Liver (tissue), 9 donors: ENCODE data around the gene NAMPT. TPM values are rescaled to one million over a fixed set of nuclear protein-coding genes. Genes with fewer than 3 reads are reported as not detected.
"Not testable (repeated sequence)": the region's sequence is repeated elsewhere in the genome, so short reads cannot be mapped to it uniquely, and the experiment has no call there.

Experiments
- DNase-seq: peaks from one replicate; pipeline ENCODE4 v3.0.0-alpha.2; 2017; ENCODE audit warnings: low spot score
- H3K27ac ChIP-seq, 2 donors: one replicate each; pipeline ENCODE4 v1.7.0; 2013; ENCODE audit warnings: inconsistent platforms in 2 of 2, low read length in 2 of 2, control low read depth in 1 of 2, low read depth in 1 of 2, mild to moderate bottlenecking in 1 of 2
- H3K27me3 ChIP-seq, 4 donors: one replicate each; pipeline versions ENCODE4 v1.6.1 to v1.7.0; 2013; ENCODE audit warnings: low read length in 3 of 4, inconsistent platforms in 1 of 4, mild to moderate bottlenecking in 1 of 4, moderate library complexity in 1 of 4; ENCODE audit not compliant: control insufficient read depth in 4 of 4, insufficient read depth in 4 of 4
- H3K36me3 ChIP-seq, 4 donors: one replicate each; pipeline versions ENCODE4 v1.6.1 to v1.7.0; 2013; ENCODE audit warnings: low read length in 3 of 4, mild to moderate bottlenecking in 3 of 4, low read depth in 1 of 4, moderate library complexity in 1 of 4; ENCODE audit not compliant: control insufficient read depth in 4 of 4, insufficient read depth in 3 of 4
- H3K4me1 ChIP-seq, 4 donors: one replicate each; pipeline versions ENCODE4 v1.6.1 to v1.7.0; 2013; ENCODE audit warnings: low read length in 3 of 4, mild to moderate bottlenecking in 3 of 4, moderate library complexity in 1 of 4; ENCODE audit not compliant: control insufficient read depth in 4 of 4, insufficient read depth in 4 of 4
- H3K4me3 ChIP-seq, 3 donors: one replicate each; pipeline versions ENCODE4 v1.6.1 to v1.7.0; 2013; ENCODE audit warnings: low read length in 3 of 3, control low read depth in 1 of 3, low read depth in 1 of 3, mild to moderate bottlenecking in 1 of 3
- H3K9ac ChIP-seq, 2 donors: one replicate each; pipeline ENCODE4 v1.7.0; 2013; ENCODE audit warnings: low read length in 2 of 2, mild to moderate bottlenecking in 2 of 2, moderate library complexity in 2 of 2, control low read depth in 1 of 2, low read depth in 1 of 2
- H3K9me3 ChIP-seq, 4 donors: one replicate each; pipeline versions ENCODE4 v1.6.1 to v1.7.0; 2013; ENCODE audit warnings: low read length in 3 of 4; ENCODE audit not compliant: control insufficient read depth in 4 of 4
- ATF3 ChIP-seq: IDR thresholded peaks from 2 replicates; pipeline ENCODE4 v1.6.1; 2016; ENCODE audit warnings: antibody characterized with exemption
- CTCF ChIP-seq: fragments of 150-350 bp; IDR thresholded peaks from 2 replicates; pipeline ENCODE4 v1.5.1; 2017; ENCODE audit warnings: improper control_type of control experiment, low read depth, low read length; ENCODE audit not compliant: missing input control
- EGR1 ChIP-seq, 2 donors: IDR thresholded peaks; 2 replicates each; pipeline ENCODE4 v1.6.1; 2016 to 2018; ENCODE audit warnings: antibody characterized with exemption in 2 of 2, low read depth in 2 of 2
- FOXA1 ChIP-seq: IDR thresholded peaks from 2 replicates; pipeline ENCODE4 v1.6.1; 2016; ENCODE audit warnings: antibody characterized with exemption
- GABPA ChIP-seq, 2 donors: IDR thresholded peaks in 1 of 2; conservative IDR thresholded peaks in 1 of 2; 2 replicates each; pipeline ENCODE4 v1.6.1; 2016; ENCODE audit warnings: antibody characterized with exemption in 2 of 2, mild to moderate bottlenecking in 1 of 2, moderate library complexity in 1 of 2
- HNF4G ChIP-seq: IDR thresholded peaks from 2 replicates; pipeline ENCODE4 v1.6.1; 2016; ENCODE audit warnings: antibody characterized with exemption
- JUND ChIP-seq, 2 donors: IDR thresholded peaks; 2 replicates each; pipeline ENCODE4 v1.6.1; 2016; ENCODE audit warnings: antibody characterized with exemption in 2 of 2
- MAX ChIP-seq: IDR thresholded peaks from 2 replicates; pipeline ENCODE4 v1.6.1; 2016; ENCODE audit warnings: antibody characterized with exemption
- NR2F2 ChIP-seq: IDR thresholded peaks from 2 replicates; pipeline ENCODE4 v1.6.1; 2016; ENCODE audit warnings: antibody characterized with exemption
- RAD21 ChIP-seq, 2 donors: IDR thresholded peaks; 2 replicates each; pipeline ENCODE4 v1.6.1; 2016; ENCODE audit warnings: antibody characterized with exemption in 2 of 2, mild to moderate bottlenecking in 2 of 2
- REST ChIP-seq: IDR thresholded peaks from 2 replicates; pipeline ENCODE4 v1.6.1; 2016; ENCODE audit warnings: antibody characterized with exemption, mild to moderate bottlenecking
- RXRA ChIP-seq, 2 donors: IDR thresholded peaks; 2 replicates each; pipeline ENCODE4 v1.6.1; 2017 to 2018; ENCODE audit warnings: antibody characterized with exemption in 2 of 2, mild to moderate bottlenecking in 1 of 2
- SP1 ChIP-seq: IDR thresholded peaks from 2 replicates; pipeline ENCODE4 v1.6.1; 2018; ENCODE audit warnings: antibody characterized with exemption, mild to moderate bottlenecking
- TAF1 ChIP-seq: conservative IDR thresholded peaks from 2 replicates; pipeline ENCODE4 v1.6.1; 2016; ENCODE audit warnings: antibody characterized with exemption, mild to moderate bottlenecking
- YY1 ChIP-seq: IDR thresholded peaks from 2 replicates; pipeline ENCODE4 v1.6.1; 2016; ENCODE audit warnings: antibody characterized with exemption, mild to moderate bottlenecking
- ZBTB33 ChIP-seq: IDR thresholded peaks from 2 replicates; pipeline ENCODE4 v1.6.1; 2016; ENCODE audit warnings: antibody characterized with exemption
- WGBS: extraction: QIAGEN DNeasy Blood & Tissue Kit; methylation state at CpG from one replicate; pipeline ENCODE4 v1.1.7; 2013; 5-methylcytosine and 5-hydroxymethylcytosine counted together
- polyA plus RNA-seq, 2 donors: library from polyadenylated mRNA; stranded (reverse) in 1 of 2; unstranded in 1 of 2; fragments of 200-250 nt in 1 of 2; fragments of >200 nt in 1 of 2; fragmentation: Nextera tagmentation in 1 of 2; extraction: Ambion mirVana in 1 of 2; gene quantifications; one replicate each; pipeline versions ENCODE4 v1.2.1 to v1.2.3, GENCODE V29; 2013 to 2015
- total RNA-seq, 2 donors: library from RNA; depleted of rRNA; stranded (reverse); fragments of >200 nt; gene quantifications; one replicate each; pipeline ENCODE4 v1.2.3, GENCODE V29; 2014
- donor health status: healthy.
- donor health status: healthy.
- donor health status: healthy.
- donor health status: healthy.
- donor health status: healthy.

The NAMPT gene
- total and polyA plus RNA-seq, 4 donors = 20.8 to 444 (median 160) TPM

GRCh38 chr7:106215868-106216516 is 68.8 kb downstream of the NAMPT start:
- no peak for DNase-seq
- Histone ChIP-seq H3K9me3 (no peaks in the 10 kb centered on the region), H3K4me1 (peaks cover 10 to 17% (median 12%) of the 10 kb centered on the region in 4 donors), H3K4me3 (no peak overlapping the region), H3K27ac (peak overlapping the region; percentile 74 to 95), H3K27me3 (no peaks in the 10 kb centered on the region), H3K9ac (peak overlapping the region in 1 of 2 donors; percentile 95), H3K36me3 (no peaks in the 10 kb centered on the region)
- WGBS = 76% methylated on average over 8 of the region's 8 CpGs
- TF ChIP-seq YY1 (peak; percentile 25), GABPA (IDR thresholded peaks at IDR 0.05 in 1 of 2, conservative IDR thresholded peaks at IDR 0.05 in 1 of 2) (no peak), HNF4G (no peak), FOXA1 (no peak), RAD21 (IDR thresholded peaks at IDR 0.05) (no peak), ZBTB33 (peak; percentile 11), MAX (peak; percentile 27)

GRCh38 chr7:106208944-106209343 is 75.8 kb downstream of the NAMPT start:
- not testable (repeated sequence) for H3K9me3 ChIP-seq, H3K36me3 ChIP-seq, DNase-seq, H3K27me3 ChIP-seq, H3K27ac ChIP-seq, H3K9ac ChIP-seq, H3K4me3 ChIP-seq
- peaks cover 0 to 14% (median 6%) of the 10 kb centered on the region in 4 donors for H3K4me1 ChIP-seq
- 95% methylated on average over 7 of the region's 7 CpGs for WGBS

- H3K4me1 ChIP-seq = peaks cover 1 to 16% (median 6%) of the 10 kb centered on the region in 4 donors
- no peaks in the 10 kb centered on the region for H3K36me3 ChIP-seq
- 67% methylated on average over 7 of the region's 7 CpGs for WGBS
- no peak overlapping the region for H3K4me3 ChIP-seq
- no peaks in the 10 kb centered on the region for H3K9me3 ChIP-seq
- no peaks in the 10 kb centered on the region for H3K27me3 ChIP-seq
- peak overlapping the region; percentile 84 to 88 for H3K27ac ChIP-seq
- peak overlapping the region in 1 of 2 donors; percentile 32 for H3K9ac ChIP-seq
- DNase-seq = no peak
- no peak for TF ChIP-seq CTCF
- TF ChIP-seq RXRA (IDR thresholded peaks at IDR 0.05) = peak; percentile 98 to 99
- TF ChIP-seq NR2F2 = peak; percentile 28
- no peak for TF ChIP-seq JUND (IDR thresholded peaks at IDR 0.05)
- no peak for TF ChIP-seq EGR1 (IDR thresholded peaks at IDR 0.05; ENCODE audit: low read depth in 2 of 2)
- peak in 1 of 2 donors; percentile 75 for TF ChIP-seq GABPA (IDR thresholded peaks at IDR 0.05 in 1 of 2, conservative IDR thresholded peaks at IDR 0.05 in 1 of 2)
- TF ChIP-seq ZBTB33 = peak; percentile 83
- peak; percentile 41 for TF ChIP-seq ATF3
- TF ChIP-seq REST = peak; percentile 84
- TF ChIP-seq TAF1 = peak; percentile 30
- peak in 1 of 2 donors; percentile 73 for TF ChIP-seq RAD21 (IDR thresholded peaks at IDR 0.05)
- TF ChIP-seq HNF4G = no peak
- peak; percentile 98 for TF ChIP-seq SP1
Observed at GRCh38 chr7:106206826-106207541, 77.8 kb downstream of the NAMPT start.
